NCI-H460 (cell line): ENCODE measurements around the gene ZNF727. TPM values are rescaled to one million over a fixed set of nuclear protein-coding genes. Genes with fewer than 3 reads are reported as not detected.
"Not testable (repeated sequence)": the region's sequence is repeated elsewhere in the genome, so short reads cannot be mapped to it uniquely, and the experiment has no call there.

ENCODE experiments used
- DNase-seq: peaks from one replicate; pipeline ENCODE4 v3.0.0-alpha.2; 2016; ENCODE audit warnings: low read depth; ENCODE audit errors: extremely low read depth
- polyA plus RNA-seq: library from polyadenylated mRNA; depleted of rRNA; stranded (reverse); fragments of >200 nt; gene quantifications from 2 replicates; pipeline ENCODE4 v1.2.3, GENCODE V29; 2014; cell fraction: nucleus; rRNA removed
- total RNA-seq: library from RNA; depleted of rRNA; stranded (reverse); fragments of >200 nt; shearing (Covaris generic); gene quantifications from 2 replicates; pipeline ENCODE4 v1.2.3, GENCODE V29; 2014; rRNA removed

Gene ZNF727
- total RNA-seq = not detected in 2 replicates
- polyA plus RNA-seq = not detected in 2 replicates

GRCh38 chr7:64045301-64046040, at the start of gene ZNF727:
TSS of gene ZNF727 (plus strand) at chr7:64045434. CDS start at chr7:64045622, 188 bp downstream.
- DNase-seq = no peak

- DNase-seq = no peak
Observed at GRCh38 chr7:63998549-63998948, 46.7 kb upstream of the ZNF727 start, which contains the start of gene ZNF722. TSS of gene ZNF722 (plus strand) at chr7:63998849. CDS start at chr7:63998962, 113 bp downstream.

- not testable (repeated sequence) for DNase-seq
Observed at GRCh38 chr7:64015496-64015895, 29.7 kb upstream of the ZNF727 start.

GRCh38 chr7:64035388-64035787, 9.8 kb upstream of the ZNF727 start:
- DNase-seq = no peak

GRCh38 chr7:64037095-64037494, 8.1 kb upstream of the ZNF727 start:
- no peak for DNase-seq

GRCh38 chr7:64046041-64046389, 781 bp downstream of the ZNF727 start:
- DNase-seq = no peak

- DNase-seq = not testable (repeated sequence)
Observed at GRCh38 chr7:64077837-64078698, 32.8 kb downstream of the ZNF727 start.

GRCh38 chr7:64078699-64078994, 33.4 kb downstream of the ZNF727 start:
- DNase-seq = no peak

GRCh38 chr7:64087501-64087900, 42.3 kb downstream of the ZNF727 start:
- no peak for DNase-seq

GRCh38 chr7:64088863-64089262, 43.6 kb downstream of the ZNF727 start:
- not testable (repeated sequence) for DNase-seq

Other genes with a start within 250 kb of the ZNF727 start
- gene ZNF722, start 46.6 kb upstream of the ZNF727 start, total RNA-seq = not detected in 2 replicates
- gene ZNF735, start 161.8 kb downstream of the ZNF727 start, total RNA-seq = not detected in 2 replicates
- not detected in 2 replicates for gene ZNF679, start 183.0 kb downstream of the ZNF727 start, total RNA-seq